WTC11 (cell line): ENCODE data around the gene TMEM200A. TPM values are rescaled to one million over a fixed set of nuclear protein-coding genes. Genes with fewer than 3 reads are reported as not detected.

Experiments
- ATAC-seq: fragments of 200-7000 bp; cut with Tn5 transposase; 2 replicates; pipeline ENCODE4 v1.10.0; 2021; ENCODE audit warnings: mild to moderate bottlenecking, moderate library complexity
- CTCF ChIA-PET: fragments of 300-600 bp; sonication (Branson Sonifier 250); formaldehyde crosslinking; loops from one replicate; lab custom pipeline; 2021; ENCODE audit warnings: antibody characterized with exemption; lab: Charles Lee
- POLR2A ChIA-PET: fragments of 350-600 bp; sonication (Branson Sonifier 250); formaldehyde crosslinking; loops from one replicate; lab custom pipeline; 2021; ENCODE audit warnings: antibody characterized with exemption; lab: Charles Lee
- DNase-seq: peaks from one replicate; pipeline ENCODE4 v3.0.0; 2021; ENCODE audit warnings: low spot score
- H3K27ac Mint-ChIP-seq: 2 replicates; pipeline ENCODE4 v1.8.0; 2021; ENCODE audit warnings: mixed read lengths
- H3K27me3 Mint-ChIP-seq: 2 replicates; pipeline ENCODE4 v1.8.0; 2021; ENCODE audit warnings: low read depth, mild to moderate bottlenecking, moderate library complexity, mixed read lengths
- H3K36me3 Mint-ChIP-seq: 2 replicates; pipeline ENCODE4 v1.8.0; 2021; ENCODE audit warnings: mixed read lengths
- H3K4me1 Mint-ChIP-seq: 2 replicates; pipeline ENCODE4 v1.8.0; 2022; ENCODE audit warnings: mixed read lengths
- H3K4me3 Mint-ChIP-seq: 2 replicates; pipeline ENCODE4 v1.8.0; 2021; ENCODE audit warnings: mild to moderate bottlenecking, moderate library complexity, mixed read lengths
- H3K9me3 Mint-ChIP-seq: 2 replicates; pipeline ENCODE4 v1.8.0; 2021; ENCODE audit warnings: mixed read lengths
- ATF3 ChIP-seq: sonication (generic); formaldehyde crosslinking; conservative IDR thresholded peaks from 2 replicates; pipeline ENCODE4 v1.8.1; 2022; ENCODE audit warnings: mild to moderate bottlenecking, missing genetic modification reagents
- CBFB ChIP-seq: sonication (generic); formaldehyde crosslinking; IDR thresholded peaks from 2 replicates; pipeline ENCODE4 v1.8.1; 2022; ENCODE audit warnings: mild to moderate bottlenecking, low read depth, missing genetic modification reagents
- CTCF ChIP-seq: fragments of 200-600 bp; IDR thresholded peaks from 2 replicates; pipeline ENCODE4 v1.8.0; 2022; ENCODE audit warnings: antibody characterized with exemption
- E2F4 ChIP-seq: sonication (generic); formaldehyde crosslinking; IDR thresholded peaks from 2 replicates; pipeline ENCODE4 v1.8.1; 2022; ENCODE audit warnings: low read depth, mild to moderate bottlenecking, moderate library complexity, missing genetic modification reagents, borderline replicate concordance
- GRHL2 ChIP-seq: fragments of 250-450 bp; sonication (Bioruptor Pico); IDR thresholded peaks from 2 replicates; pipeline ENCODE4 v1.8.0; 2022; ENCODE audit warnings: mild to moderate bottlenecking, moderate library complexity; ENCODE audit not compliant: insufficient replicate concordance, severe bottlenecking
- IRF1 ChIP-seq: sonication (generic); formaldehyde crosslinking; IDR thresholded peaks from 2 replicates; pipeline ENCODE4 v1.8.0; 2023; ENCODE audit warnings: missing genetic modification reagents
- MAX ChIP-seq: sonication (generic); formaldehyde crosslinking; IDR thresholded peaks from 2 replicates; pipeline ENCODE4 v1.8.0; 2022; ENCODE audit warnings: mild to moderate bottlenecking, missing genetic modification reagents
- NFYB ChIP-seq: sonication (generic); formaldehyde crosslinking; conservative IDR thresholded peaks from 2 replicates; pipeline ENCODE4 v1.8.0; 2022; ENCODE audit warnings: low read depth, missing genetic modification reagents
- SOX15 ChIP-seq: fragments of 250-450 bp; sonication (Bioruptor Pico); IDR thresholded peaks from 2 replicates; pipeline ENCODE4 v1.9.0; 2021; ENCODE audit warnings: mild to moderate bottlenecking
- STAT6 ChIP-seq: sonication (generic); formaldehyde crosslinking; conservative IDR thresholded peaks from 2 replicates; pipeline ENCODE4 v1.8.1; 2023; ENCODE audit warnings: mild to moderate bottlenecking, low read depth, missing genetic modification reagents, moderate library complexity
- TEAD4 ChIP-seq: sonication (generic); formaldehyde crosslinking; IDR thresholded peaks from 2 replicates; pipeline ENCODE4 v1.8.0; 2022; ENCODE audit warnings: mild to moderate bottlenecking, missing genetic modification reagents
- ZNF232 ChIP-seq: sonication (generic); formaldehyde crosslinking; IDR thresholded peaks from 2 replicates; pipeline ENCODE4 v1.8.0; 2022; ENCODE audit warnings: mild to moderate bottlenecking, missing genetic modification reagents
- ZNF416 ChIP-seq: fragments of 250-450 bp; sonication (Bioruptor Pico); IDR thresholded peaks from 2 replicates; pipeline ENCODE4 v1.9.0; 2021; ENCODE audit warnings: mild to moderate bottlenecking, inconsistent platforms
- ZNF671 ChIP-seq: fragments of 250-450 bp; sonication (Bioruptor Pico); IDR thresholded peaks from 2 replicates; pipeline ENCODE4 v1.8.0; 2021; ENCODE audit warnings: mild to moderate bottlenecking
- ZSCAN18 ChIP-seq: fragments of 250-450 bp; sonication (Bioruptor Pico); IDR thresholded peaks from 2 replicates; pipeline ENCODE4 v2.1.2; 2022; ENCODE audit warnings: mild to moderate bottlenecking, moderate library complexity
- total RNA-seq: library from RNA; stranded (reverse); gene quantifications from 3 replicates; pipeline ENCODE4 v1.2.3, GENCODE V29; 2021

The TMEM200A gene
- total RNA-seq, 1 experiment from 2014 or later = 11.0 TPM

GRCh38 chr6:130322673-130323268 lies 43.0 kb upstream of the TMEM200A start:
- H3K27me3 Mint-ChIP-seq = no peaks in the 10 kb centered on the region
- H3K4me1 Mint-ChIP-seq = no peaks in the 10 kb centered on the region
- ATAC-seq = peak; percentile 64
- no peaks in the 10 kb centered on the region for H3K36me3 Mint-ChIP-seq
- peak; percentile 23 for DNase-seq
- CTCF ChIA-PET = interaction anchor here (0.6 to 2.5 kb wide), 6 partner anchors 9 to 530 kb away, joined by 3 to 22 read pairs (median 4); partner anchors contain the start of gene TMEM200A
- H3K4me3 Mint-ChIP-seq = no peak overlapping the region
- POLR2A ChIA-PET = interaction anchor here (1.5 kb wide), 1 partner anchor 139 kb away, joined by 3 read pairs; no protein-coding TSS in a partner anchor
- no peak for TF ChIP-seq ZSCAN18 (CRISPR knock-in tag)
- peak; percentile 53 for TF ChIP-seq CTCF
- no peak overlapping the region for H3K27ac Mint-ChIP-seq
- no peaks in the 10 kb centered on the region for H3K9me3 Mint-ChIP-seq

GRCh38 chr6:130324657-130325056 lies 41.2 kb upstream of the TMEM200A start:
- no peak overlapping the region for H3K4me3 Mint-ChIP-seq
- no peaks in the 10 kb centered on the region for H3K27me3 Mint-ChIP-seq
- TF ChIP-seq CBFB (CRISPR knock-in tag) = no peak
- no peak for TF ChIP-seq IRF1
- TF ChIP-seq STAT6 (CRISPR knock-in tag) = no peak
- no peak for TF ChIP-seq TEAD4 (CRISPR knock-in tag)
- TF ChIP-seq SOX15 (CRISPR knock-in tag) = no peak
- no peak for TF ChIP-seq NFYB (CRISPR knock-in tag)
- no peak for TF ChIP-seq GRHL2 (CRISPR knock-in tag)
- TF ChIP-seq ZNF232 = no peak
- no peak for TF ChIP-seq ZNF416 (CRISPR knock-in tag)
- TF ChIP-seq ZNF671 (CRISPR knock-in tag) = no peak
- no peaks in the 10 kb centered on the region for H3K36me3 Mint-ChIP-seq
- no peak for ATAC-seq
- H3K9me3 Mint-ChIP-seq = peaks cover 3% of the 10 kb centered on the region; the same call in 1 of the 2 replicates
- ChIA-PET POLR2A (no interaction called here), CTCF (interaction anchor here (2.1 kb wide), 1 partner anchor 373 kb away, joined by 8 read pairs; no protein-coding TSS in a partner anchor)
- DNase-seq = no peak
- no peaks in the 10 kb centered on the region for H3K4me1 Mint-ChIP-seq
- no peak overlapping the region for H3K27ac Mint-ChIP-seq

GRCh38 chr6:130326496-130326895 lies 39.3 kb upstream of the TMEM200A start:
- POLR2A ChIA-PET = no interaction called here
- ATAC-seq = no peak
- CTCF ChIA-PET = interaction anchor here (1.2 kb wide), 1 partner anchor 372 kb away, joined by 4 read pairs; no protein-coding TSS in a partner anchor
- H3K9me3 Mint-ChIP-seq = peaks cover 3% of the 10 kb centered on the region; the same call in 1 of the 2 replicates
- no peak for DNase-seq
- no peak for TF ChIP-seq MAX (CRISPR knock-in tag)
- no peak for TF ChIP-seq E2F4 (CRISPR knock-in tag)
- TF ChIP-seq GRHL2 (CRISPR knock-in tag) = no peak
- no peak for TF ChIP-seq ATF3 (CRISPR knock-in tag)
- no peak for TF ChIP-seq CBFB (CRISPR knock-in tag)
- TF ChIP-seq ZNF232 = no peak
- TF ChIP-seq, all 79 proteins: peak for 0
- Mint-ChIP-seq H3K36me3 (no peaks in the 10 kb centered on the region), H3K4me3 (no peak overlapping the region), H3K27ac (no peak overlapping the region), H3K4me1 (no peaks in the 10 kb centered on the region), H3K27me3 (no peaks in the 10 kb centered on the region)
